Neuronal stem cell (in vitro differentiated cells): ENCODE results near the gene SHTN1. TPM values are rescaled to one million over a fixed set of nuclear protein-coding genes. Genes with fewer than 3 reads are reported as not detected.

Experiments used
- DNase-seq: peaks from one replicate; pipeline ENCODE4 v3.0.0-alpha.2; 2013; ENCODE audit warnings: low spot score
- H2AFZ ChIP-seq: one replicate; pipeline ENCODE4 v1.6.1; 2013; ENCODE audit warnings: mild to moderate bottlenecking, low read length, inconsistent platforms
- H2AK5ac ChIP-seq: 2 replicates; pipeline ENCODE4 v1.6.1; 2013; ENCODE audit warnings: low read depth, mild to moderate bottlenecking, inconsistent platforms, low read length, moderate library complexity, mixed read lengths
- H2BK120ac ChIP-seq: 2 replicates; pipeline ENCODE4 v1.6.1; 2013; ENCODE audit warnings: low read depth, mild to moderate bottlenecking, inconsistent platforms, low read length, moderate library complexity, mixed read lengths
- H2BK12ac ChIP-seq: one replicate; pipeline ENCODE4 v1.6.1; 2013; ENCODE audit warnings: low read length, inconsistent platforms
- H2BK15ac ChIP-seq: 2 replicates; pipeline ENCODE4 v1.6.1; 2013; ENCODE audit warnings: mild to moderate bottlenecking, low read length, inconsistent platforms, mixed read lengths
- H2BK5ac ChIP-seq: one replicate; pipeline ENCODE4 v1.6.1; 2013; ENCODE audit warnings: inconsistent platforms, mild to moderate bottlenecking, low read length, moderate library complexity
- H3K14ac ChIP-seq: one replicate; pipeline ENCODE4 v1.6.1; 2013; ENCODE audit warnings: low read length, inconsistent platforms
- H3K18ac ChIP-seq: 2 replicates; pipeline ENCODE4 v1.6.1; 2013; ENCODE audit warnings: low read length, inconsistent platforms
- H3K23ac ChIP-seq: 2 replicates; pipeline ENCODE4 v1.6.1; 2013; ENCODE audit warnings: low read depth, mild to moderate bottlenecking, mixed read lengths, low read length, inconsistent platforms; ENCODE audit not compliant: poor library complexity
- H3K27ac ChIP-seq: replicated peaks from 3 replicates; pipeline ENCODE4 v1.5.1; 2013; ENCODE audit warnings: low read length, inconsistent platforms
- H3K27me3 ChIP-seq, 3 experiments: 2 replicates each; pipeline ENCODE4 v1.6.1; 2013; ENCODE audit warnings: low read length in 3 of 3, mild to moderate bottlenecking in 2 of 3, inconsistent platforms in 1 of 3, low read depth in 1 of 3, mixed read lengths in 1 of 3, moderate library complexity in 1 of 3; ENCODE audit not compliant: control insufficient read depth in 3 of 3, insufficient read depth in 3 of 3
- H3K36me3 ChIP-seq, 2 donors: replicated peaks in 1 of 2; 2 replicates each; pipeline ENCODE4 v1.6.1; 2013; ENCODE audit warnings: low read length in 2 of 2; ENCODE audit not compliant: control insufficient read depth in 2 of 2, insufficient read depth in 2 of 2
- H3K4ac ChIP-seq: 2 replicates; pipeline ENCODE4 v1.6.1; 2013; ENCODE audit warnings: inconsistent platforms, mild to moderate bottlenecking, low read length, moderate library complexity
- H3K4me1 ChIP-seq, 2 donors: 1 replicate in 1 of 2; 2 replicates in 1 of 2; pipeline ENCODE4 v1.6.1; 2013; ENCODE audit warnings: low read length in 2 of 2, low read depth in 1 of 2; ENCODE audit not compliant: control insufficient read depth in 2 of 2, insufficient read depth in 1 of 2
- H3K4me2 ChIP-seq: one replicate; pipeline ENCODE4 v1.6.1; 2013; ENCODE audit warnings: mild to moderate bottlenecking, low read length, inconsistent platforms; ENCODE audit not compliant: insufficient read depth, poor library complexity, severe bottlenecking
- H3K4me3 ChIP-seq, 2 donors: 2 replicates each; pipeline ENCODE4 v1.5.1; 2013; ENCODE audit warnings: low read length in 2 of 2, mild to moderate bottlenecking in 2 of 2, inconsistent platforms in 1 of 2, moderate library complexity in 1 of 2
- H3K79me1 ChIP-seq: one replicate; pipeline ENCODE4 v1.6.1; 2013; ENCODE audit warnings: low read depth, mild to moderate bottlenecking, inconsistent platforms, low read length, moderate library complexity
- H3K9ac ChIP-seq: one replicate; pipeline ENCODE4 v1.6.1; 2013; ENCODE audit warnings: mild to moderate bottlenecking, low read depth, low read length, inconsistent platforms; ENCODE audit not compliant: poor library complexity
- H3K9me3 ChIP-seq, 2 donors: replicated peaks in 1 of 2; 2 replicates each; pipeline versions ENCODE3 to v1.6.1; 2013; ENCODE audit warnings: low read length in 2 of 2, mild to moderate bottlenecking in 2 of 2, inconsistent platforms in 1 of 2, low read depth in 1 of 2, mixed read lengths in 1 of 2, moderate library complexity in 1 of 2; ENCODE audit not compliant: control insufficient read depth in 2 of 2, insufficient read depth in 1 of 2
- H4K8ac ChIP-seq: one replicate; pipeline ENCODE4 v1.6.1; 2013; ENCODE audit warnings: low read depth, mild to moderate bottlenecking, inconsistent platforms, low read length, moderate library complexity
- H4K91ac ChIP-seq: one replicate; pipeline ENCODE4 v1.6.1; 2013; ENCODE audit warnings: low read length, low read depth, mild to moderate bottlenecking, inconsistent platforms; ENCODE audit not compliant: poor library complexity
- WGBS, 2 donors: extraction: QIAGEN DNeasy Blood & Tissue Kit; methylation state at CpG; one replicate each; pipeline ENCODE4 v1.1.7; 2013; ENCODE audit warnings: missing lambda C conversion rate in 2 of 2, mixed read lengths in 1 of 2; ENCODE audit not compliant: insufficient read length in 2 of 2, insufficient replicate concordance in 1 of 2; ENCODE audit errors: extremely low coverage in 2 of 2; 5-methylcytosine and 5-hydroxymethylcytosine counted together
- polyA plus RNA-seq, 2 experiments: library from polyadenylated mRNA; stranded (reverse); fragments of 200-250 nt; gene quantifications; one replicate each; pipeline ENCODE4 v1.2.3, GENCODE V29; 2013

The SHTN1 gene, protein sequence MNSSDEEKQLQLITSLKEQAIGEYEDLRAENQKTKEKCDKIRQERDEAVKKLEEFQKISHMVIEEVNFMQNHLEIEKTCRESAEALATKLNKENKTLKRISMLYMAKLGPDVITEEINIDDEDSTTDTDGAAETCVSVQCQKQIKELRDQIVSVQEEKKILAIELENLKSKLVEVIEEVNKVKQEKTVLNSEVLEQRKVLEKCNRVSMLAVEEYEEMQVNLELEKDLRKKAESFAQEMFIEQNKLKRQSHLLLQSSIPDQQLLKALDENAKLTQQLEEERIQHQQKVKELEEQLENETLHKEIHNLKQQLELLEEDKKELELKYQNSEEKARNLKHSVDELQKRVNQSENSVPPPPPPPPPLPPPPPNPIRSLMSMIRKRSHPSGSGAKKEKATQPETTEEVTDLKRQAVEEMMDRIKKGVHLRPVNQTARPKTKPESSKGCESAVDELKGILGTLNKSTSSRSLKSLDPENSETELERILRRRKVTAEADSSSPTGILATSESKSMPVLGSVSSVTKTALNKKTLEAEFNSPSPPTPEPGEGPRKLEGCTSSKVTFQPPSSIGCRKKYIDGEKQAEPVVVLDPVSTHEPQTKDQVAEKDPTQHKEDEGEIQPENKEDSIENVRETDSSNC
- polyA plus RNA-seq (2013, experiment 1 of 2): 17.7 TPM
- polyA plus RNA-seq (2013, experiment 2 of 2): 17.8 TPM

DNA sequence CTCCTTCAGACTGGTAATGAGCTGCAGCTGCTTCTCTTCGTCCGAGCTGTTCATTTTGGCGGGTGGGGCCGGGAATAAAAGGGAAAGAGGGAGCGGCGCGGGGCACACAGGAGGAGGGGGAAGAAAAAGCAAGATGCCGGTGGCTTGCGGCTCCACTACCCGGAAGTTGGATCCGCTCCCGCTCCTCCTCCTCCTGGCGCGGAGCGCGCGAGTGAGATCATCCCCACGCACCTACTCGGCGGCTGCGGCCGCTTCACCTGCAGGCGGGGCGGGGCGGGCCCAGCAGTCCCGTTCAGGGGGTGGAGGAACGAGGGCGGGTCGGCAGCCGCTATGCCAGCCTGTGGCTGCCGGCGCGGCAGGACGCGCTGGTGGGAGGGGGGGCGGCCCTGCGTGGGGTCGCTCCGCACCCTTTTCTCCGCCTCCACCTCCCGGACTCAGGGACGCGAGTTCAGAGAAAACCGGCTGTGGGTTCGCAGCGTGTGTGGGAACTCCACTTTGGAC lies at the start of gene SHTN1:
SHTN1 (minus strand) TSS at position 162 of the 501 bp plus-strand sequence; CDS start at position 54, 108 bp downstream.
- peak within 1 kb of the TSS; percentile 98 for H3K9ac ChIP-seq
- peak within 1 kb of the TSS; percentile 86 to 93 for H3K4me3 ChIP-seq
- WGBS, 2 donors: no CpG with 5 or more reads among the region's 46 CpGs
- DNase-seq: peak; percentile 41
- H3K14ac ChIP-seq: peak within 1 kb of the TSS; percentile 96
- H3K4me2 ChIP-seq: peak within 1 kb of the TSS; percentile 86
- H2AFZ ChIP-seq: peak within 1 kb of the TSS; percentile 100
- H2BK15ac ChIP-seq: peak within 1 kb of the TSS; percentile 93
- peaks cover 0 to 20% (median 0%) of the 10 kb centered on the region in 3 experiments for H3K27me3 ChIP-seq
- H3K4me1 ChIP-seq: peaks cover 0 to 5% of the 10 kb centered on the region in 2 donors
- peak within 1 kb of the TSS; percentile 75 for H3K23ac ChIP-seq
- H3K79me1 ChIP-seq: no peaks in the 10 kb centered on the region
- peak within 1 kb of the TSS; percentile 88 for H2BK12ac ChIP-seq
- H2BK5ac ChIP-seq: peak within 1 kb of the TSS; percentile 78
- peak within 1 kb of the TSS; percentile 98 for H3K18ac ChIP-seq
- H4K8ac ChIP-seq: no peak within 1 kb of the TSS
- no peaks in the 10 kb centered on the region for H3K9me3 ChIP-seq
- H4K91ac ChIP-seq: peak within 1 kb of the TSS; percentile 82
- H2AK5ac ChIP-seq: peak within 1 kb of the TSS; percentile 1
- H3K4ac ChIP-seq: peak within 1 kb of the TSS; percentile 26
- peak within 1 kb of the TSS; percentile 97 for H2BK120ac ChIP-seq
- H3K27ac ChIP-seq: no peak within 1 kb of the TSS
- H3K36me3 ChIP-seq: no peaks in the 10 kb centered on the region

DNA sequence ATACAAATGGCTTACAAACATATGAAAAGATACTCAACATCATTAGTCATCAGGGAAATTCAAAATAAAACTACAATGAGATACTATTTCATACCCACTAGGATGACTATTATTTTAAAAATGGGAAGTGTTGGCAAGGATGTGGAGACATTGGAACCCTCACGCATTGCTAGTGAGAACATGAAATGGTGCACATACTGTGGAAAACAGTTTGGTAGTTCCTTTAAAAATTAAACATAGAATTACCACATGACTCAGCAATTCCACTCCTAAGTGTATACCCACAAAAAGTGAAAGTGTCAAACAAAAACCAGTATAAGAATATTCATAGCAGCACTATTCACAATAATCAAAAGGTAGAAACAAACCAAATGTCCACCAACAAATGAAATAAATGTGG lies 48.5 kb upstream of the SHTN1 start:
- Histone ChIP-seq H2AFZ (no peak overlapping the region), H4K8ac (no peak overlapping the region)
- no CpG with 5 or more reads among the region's 1 CpG for WGBS, 2 donors

DNA sequence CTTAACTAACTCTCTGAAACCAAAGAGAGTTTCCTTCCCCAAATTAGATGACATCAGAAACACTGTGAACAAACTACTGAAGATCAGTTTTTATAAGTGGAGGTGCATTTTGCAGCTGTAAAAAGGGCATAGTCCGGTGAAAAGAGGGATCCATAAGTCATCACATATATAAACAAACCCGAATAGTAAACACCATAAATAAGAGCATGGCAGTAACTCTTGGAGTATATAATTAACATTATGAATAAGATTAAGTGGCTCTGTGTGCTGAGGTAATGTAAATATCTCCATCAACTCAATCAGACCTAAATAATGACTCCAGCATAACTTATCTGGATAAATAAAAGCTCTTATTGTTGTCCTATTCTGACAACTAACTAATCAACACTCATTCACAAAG lies 43.0 kb upstream of the SHTN1 start:
- no peak overlapping the region for H3K4me2 ChIP-seq
- no peaks in the 10 kb centered on the region for H3K9me3 ChIP-seq
- H3K27me3 ChIP-seq: no peaks in the 10 kb centered on the region
- H2BK15ac ChIP-seq: no peak overlapping the region
- H2AK5ac ChIP-seq: no peak overlapping the region
- H2AFZ ChIP-seq: no peak overlapping the region
- H2BK12ac ChIP-seq: no peak overlapping the region
- no peak overlapping the region for H4K91ac ChIP-seq
- WGBS, 2 donors: no CpG with 5 or more reads among the region's 2 CpGs
- no peaks in the 10 kb centered on the region for H3K79me1 ChIP-seq
- no peak overlapping the region for H3K14ac ChIP-seq
- no peak overlapping the region for H3K18ac ChIP-seq
- H3K4ac ChIP-seq: no peak overlapping the region
- no peak overlapping the region for H3K23ac ChIP-seq
- no peak for DNase-seq
- H3K4me1 ChIP-seq: no peaks in the 10 kb centered on the region
- no peak overlapping the region for H4K8ac ChIP-seq
- H3K36me3 ChIP-seq: no peaks in the 10 kb centered on the region
- no peak overlapping the region for H2BK120ac ChIP-seq
- no peak overlapping the region for H3K9ac ChIP-seq
- H2BK5ac ChIP-seq: no peak overlapping the region
- no peak overlapping the region for H3K4me3 ChIP-seq
- H3K27ac ChIP-seq: no peak overlapping the region

More for the DNA sequence above, 48.5 kb upstream of the SHTN1 start:
- no peak overlapping the region for H3K14ac ChIP-seq
- no peak overlapping the region for H2AK5ac ChIP-seq
- H3K23ac ChIP-seq: no peak overlapping the region
- H2BK5ac ChIP-seq: no peak overlapping the region
- no peaks in the 10 kb centered on the region for H3K27me3 ChIP-seq
- H3K4me2 ChIP-seq: no peak overlapping the region
- H3K36me3 ChIP-seq: no peaks in the 10 kb centered on the region
- peaks cover 0 to 1% of the 10 kb centered on the region in 2 donors for H3K9me3 ChIP-seq
- H3K27ac ChIP-seq: no peak overlapping the region
- H2BK12ac ChIP-seq: no peak overlapping the region
- no peak overlapping the region for H2BK120ac ChIP-seq
- no peaks in the 10 kb centered on the region for H3K79me1 ChIP-seq
- no peak overlapping the region for H3K4me3 ChIP-seq
- H3K18ac ChIP-seq: no peak overlapping the region
- no peak for DNase-seq
- no peak overlapping the region for H2BK15ac ChIP-seq
- H3K4ac ChIP-seq: no peak overlapping the region
- H3K9ac ChIP-seq: no peak overlapping the region
- no peaks in the 10 kb centered on the region for H3K4me1 ChIP-seq
- H4K91ac ChIP-seq: no peak overlapping the region

DNA sequence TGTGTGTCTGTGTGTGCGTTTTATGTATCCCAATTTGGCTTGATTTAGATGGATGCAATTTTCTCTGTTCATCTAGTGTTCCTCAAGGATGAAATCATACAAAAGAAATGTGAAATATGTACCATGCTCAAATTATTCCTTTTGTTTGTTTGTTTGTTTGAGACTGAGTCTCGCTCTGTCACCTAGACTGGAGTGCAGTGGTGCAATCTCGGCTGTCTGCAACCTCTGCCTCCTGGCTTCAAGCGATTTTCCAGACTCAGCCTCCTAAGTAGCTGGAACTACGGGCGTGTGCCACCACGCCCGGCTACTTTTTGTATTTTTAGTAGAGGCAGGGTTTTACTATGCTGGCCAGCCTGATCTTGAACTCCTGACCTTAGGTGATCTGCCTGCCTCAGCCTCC lies 11.3 kb upstream of the SHTN1 start:
- Histone ChIP-seq H4K91ac (no peak overlapping the region), H3K27me3 (peaks cover 0 to 5% (median 0%) of the 10 kb centered on the region in 3 experiments), H3K9me3 (no peaks in the 10 kb centered on the region), H3K4me3 (no peak overlapping the region), H3K36me3 (no peaks in the 10 kb centered on the region), H3K79me1 (no peaks in the 10 kb centered on the region), H2BK12ac (no peak overlapping the region), H2BK15ac (no peak overlapping the region), H3K27ac (no peak overlapping the region), H3K4me1 (no peaks in the 10 kb centered on the region), H3K4me2 (no peak overlapping the region), H2BK5ac (no peak overlapping the region), H3K14ac (no peak overlapping the region), H2AFZ (no peak overlapping the region), H3K9ac (no peak overlapping the region), H4K8ac (no peak overlapping the region), H2AK5ac (no peak overlapping the region), H3K18ac (no peak overlapping the region), H3K4ac (no peak overlapping the region), H3K23ac (no peak overlapping the region), H2BK120ac (no peak overlapping the region)
- no peak for DNase-seq
- WGBS, 2 donors: no CpG with 5 or more reads among the region's 8 CpGs
